ENCODE results near the gene ERVFRD-1. TPM values are rescaled to one million over a fixed set of nuclear protein-coding genes. Genes with fewer than 3 reads are reported as not detected.

ERVFRD-1 gene
- total and polyA plus RNA-seq, 2 donors (not counting 3 experiments of a cell fraction or from before 2014, with no cell fraction given): not detected

GRCh38 chr6:11066505-11067347 is 44.8 kb downstream of the ERVFRD-1 start:
- Histone ChIP-seq H2AFZ (ENCODE audit: low read depth, low read length) (no peak overlapping the region), H3K79me2 (ENCODE audit: control insufficient read depth, insufficient read depth, low read length) (no peaks in the 10 kb centered on the region), H3K4me3 (replicated peaks in 1 of 3; ENCODE audit: insufficient read depth in 1 of 3, low read depth in 1 of 3, low read length in 3 of 3) (no peak overlapping the region), H3K9ac (replicated peaks; ENCODE audit: extremely low read depth, insufficient read depth, low read length) (no peak overlapping the region), H3K27ac (ENCODE audit: insufficient read depth, low read depth, low read length) (no peak overlapping the region), H3K9me3 (replicated peaks; ENCODE audit: control insufficient read depth, insufficient read depth, low read length) (no peaks in the 10 kb centered on the region), H3K4me1 (ENCODE audit: control insufficient read depth, extremely low read depth, insufficient read depth, low read length) (no peaks in the 10 kb centered on the region), H4K20me1 (replicated peaks; ENCODE audit: control insufficient read depth, extremely low read depth, insufficient read depth, low read length) (no peaks in the 10 kb centered on the region), H3K36me3 (ENCODE audit: control insufficient read depth in 2 of 2, extremely low read depth in 1 of 2, insufficient read depth in 2 of 2, low read length in 2 of 2) (no peaks in the 10 kb centered on the region), H3K4me2 (ENCODE audit: insufficient read depth, low read length) (no peak overlapping the region), H3K27me3 (ENCODE audit: control insufficient read depth in 2 of 2, insufficient read depth in 2 of 2, low read length in 2 of 2) (peaks cover 0 to 3% of the 10 kb centered on the region in 2 experiments), H3K9me1 (replicated peaks; ENCODE audit: control insufficient read depth, extremely low read depth, insufficient read depth, low read length) (no peaks in the 10 kb centered on the region)
- POLR2A ChIA-PET: no interaction called here
- dilution Hi-C loops (cut with MboI; ENCODE audit: extremely low pct_ligation_motif_present, low sequenced_read_pairs) (no loop called here), intact Hi-C loops (cut with micrococcal nuclease) (no loop called here)
- CTCF ChIA-PET: interaction anchor here (0.6 to 6.0 kb wide), 6 partner anchors 10 to 588 kb away, joined by 3 to 43 read pairs (median 6); no protein-coding TSS in a partner anchor
- BruUV-seq (replicated peaks): no TSS peak
- DNase-seq (ENCODE audit: low read depth, low spot score): no peak
- TF ChIP-seq POLR2A (IDR thresholded peaks at IDR 0.05; ENCODE audit: low read depth, low read length) (no peak), POLR2AphosphoS5 (IDR thresholded peaks at IDR 0.05; ENCODE audit: insufficient read depth, low read depth, low read length) (no peak), GATA2 (IDR thresholded peaks at IDR 0.05; ENCODE audit: insufficient read depth, insufficient read length, low read depth, low read length) (no peak), FOS (IDR thresholded peaks at IDR 0.05; ENCODE audit: borderline replicate concordance, insufficient read depth, low read length) (no peak), JUN (IDR thresholded peaks at IDR 0.05; ENCODE audit: borderline replicate concordance, insufficient read depth, insufficient read length, low read depth) (no peak), CTCF (IDR thresholded peaks at IDR 0.05; ENCODE audit: extremely low read depth in 1 of 2, insufficient read depth in 1 of 2, low read depth in 1 of 2, low read length in 2 of 2) (no peak), MAX (IDR thresholded peaks at IDR 0.05; ENCODE audit: insufficient read depth, insufficient read length) (no peak), EZH2 (IDR thresholded peaks at IDR 0.05; ENCODE audit: borderline replicate concordance, low read depth, low read length, severe bottlenecking) (no peak), MYC (IDR thresholded peaks at IDR 0.05; ENCODE audit: low read depth, low read length) (no peak)
- no peak for FAIRE-seq
